HK-2 (cell line): ENCODE data around the gene ABHD14A.
"Not testable (repeated sequence)": the region's sequence is repeated elsewhere in the genome, so short reads cannot be mapped to it uniquely, and the experiment has no call there.

Source experiments
- DNase-seq: peaks from one replicate; pipeline ENCODE4 v3.0.0-alpha.2; 2018; ENCODE audit not compliant: unreplicated experiment

The ABHD14A gene

GRCh38 chr3:51974963-51975851, at the start of gene ABHD14A:
Gene ABHD14A (plus strand): TSS chr3:51975064. CDS start chr3:51975136, 72 bp downstream.
- no peak for DNase-seq

DNA sequence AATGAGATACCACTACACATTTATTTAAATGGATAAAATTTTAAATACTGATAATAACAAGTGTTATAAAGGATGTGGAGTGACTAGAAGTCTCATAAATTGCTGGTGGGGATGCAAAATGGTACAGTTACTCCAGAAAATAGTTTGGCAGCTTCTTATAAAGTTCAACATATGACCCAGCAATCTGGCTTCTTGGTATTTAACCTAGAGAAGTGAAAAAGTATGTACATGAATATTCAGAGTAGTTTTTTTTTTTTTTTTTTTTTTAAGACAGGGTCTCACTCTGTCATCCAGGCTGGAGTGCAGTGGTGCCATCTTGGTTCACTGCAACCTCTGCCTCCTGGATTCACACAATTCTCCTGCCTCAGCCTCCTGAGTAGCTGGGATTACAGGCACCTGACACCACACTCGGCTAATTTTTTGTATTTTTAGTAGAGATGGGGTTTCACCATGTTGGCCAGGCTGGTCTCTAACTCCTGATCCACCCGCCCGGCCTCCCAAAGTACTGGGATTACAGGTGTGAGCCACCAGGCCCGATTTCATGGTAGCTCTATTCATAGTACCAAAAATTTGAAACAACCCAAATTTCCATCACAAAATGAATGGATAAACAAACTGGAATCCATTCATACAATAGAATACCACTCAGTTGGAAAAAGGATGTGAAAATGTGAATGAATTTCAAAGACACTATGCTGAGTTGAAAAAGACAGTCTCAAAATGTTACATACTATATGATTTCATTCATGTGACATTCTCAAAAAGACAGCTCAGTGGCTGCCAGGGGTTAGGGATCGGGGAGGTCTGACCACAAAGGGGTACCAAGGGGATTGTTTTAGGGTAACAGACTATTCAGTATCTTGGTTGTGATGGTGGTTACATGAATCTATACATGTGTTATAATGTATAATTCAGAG, 47.5 kb upstream of the ABHD14A start:
- no peak for DNase-seq

GRCh38 chr3:51928438-51928837, 46.4 kb upstream of the ABHD14A start:
- no peak for DNase-seq

DNA sequence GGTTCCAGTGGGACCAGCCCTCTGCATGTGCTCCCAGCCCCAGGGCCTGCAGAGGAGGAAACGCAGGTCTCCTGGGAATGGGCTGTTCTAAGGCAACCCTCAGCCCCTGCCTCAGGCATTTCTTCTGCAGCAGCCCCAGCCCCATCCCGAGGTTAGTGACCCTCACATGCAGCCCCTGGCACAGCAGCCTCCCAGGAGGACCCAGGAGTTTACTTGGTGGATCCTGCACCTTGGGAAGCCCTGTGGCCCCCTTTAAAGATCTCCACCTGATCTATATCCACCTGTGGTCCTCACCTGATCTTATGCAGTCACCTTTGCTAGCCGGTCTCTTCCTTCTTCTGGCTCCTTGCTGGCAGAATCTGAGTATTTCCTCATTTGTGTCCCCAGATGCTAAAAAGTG, 45.9 kb upstream of the ABHD14A start:
- not testable (repeated sequence) for DNase-seq

- DNase-seq = no peak
Observed at GRCh38 chr3:51929420-51930003, 45.4 kb upstream of the ABHD14A start.

DNA sequence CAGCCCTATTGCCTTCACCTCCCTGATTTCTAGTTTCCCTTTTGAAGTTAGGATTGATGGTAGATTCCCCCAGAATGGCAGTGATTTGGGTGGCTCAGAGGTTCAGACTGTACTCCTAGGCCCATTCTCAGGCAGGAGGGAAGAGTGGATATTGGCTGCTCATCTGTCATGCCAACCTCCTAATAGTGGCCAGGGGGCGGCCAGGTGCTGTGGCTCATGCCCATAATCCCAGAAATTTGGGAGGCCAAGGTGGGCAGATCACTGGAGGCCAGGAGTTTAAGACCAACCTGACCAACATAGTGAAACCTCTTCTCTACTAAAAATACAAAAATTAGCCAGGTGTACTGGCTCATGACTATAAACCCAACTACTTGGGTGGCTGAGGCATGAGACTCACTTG, 44.4 kb upstream of the ABHD14A start:
- no peak for DNase-seq

DNA sequence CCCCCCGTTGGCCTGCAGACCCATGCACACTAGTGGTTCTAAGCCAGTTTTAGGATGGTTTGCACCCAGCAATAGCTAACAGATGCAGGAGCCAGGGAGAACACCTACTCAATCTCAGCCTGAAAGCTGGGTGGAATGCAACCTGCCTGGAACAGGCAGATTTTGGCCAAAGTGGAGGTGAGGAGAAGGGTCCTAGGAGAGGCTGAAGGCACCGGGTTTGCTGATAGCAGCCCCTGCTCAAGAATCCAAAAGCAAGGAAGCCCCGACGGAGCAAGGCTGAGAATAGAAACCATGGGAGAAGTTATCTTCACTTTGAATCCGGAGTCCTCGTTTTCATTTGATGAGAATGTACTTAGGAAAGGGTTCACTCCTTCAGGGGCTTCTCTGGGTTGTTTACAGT, 43.1 kb upstream of the ABHD14A start:
- DNase-seq = no peak

- no peak for DNase-seq
Observed at GRCh38 chr3:51932471-51933370, 42.1 kb upstream of the ABHD14A start.

DNA sequence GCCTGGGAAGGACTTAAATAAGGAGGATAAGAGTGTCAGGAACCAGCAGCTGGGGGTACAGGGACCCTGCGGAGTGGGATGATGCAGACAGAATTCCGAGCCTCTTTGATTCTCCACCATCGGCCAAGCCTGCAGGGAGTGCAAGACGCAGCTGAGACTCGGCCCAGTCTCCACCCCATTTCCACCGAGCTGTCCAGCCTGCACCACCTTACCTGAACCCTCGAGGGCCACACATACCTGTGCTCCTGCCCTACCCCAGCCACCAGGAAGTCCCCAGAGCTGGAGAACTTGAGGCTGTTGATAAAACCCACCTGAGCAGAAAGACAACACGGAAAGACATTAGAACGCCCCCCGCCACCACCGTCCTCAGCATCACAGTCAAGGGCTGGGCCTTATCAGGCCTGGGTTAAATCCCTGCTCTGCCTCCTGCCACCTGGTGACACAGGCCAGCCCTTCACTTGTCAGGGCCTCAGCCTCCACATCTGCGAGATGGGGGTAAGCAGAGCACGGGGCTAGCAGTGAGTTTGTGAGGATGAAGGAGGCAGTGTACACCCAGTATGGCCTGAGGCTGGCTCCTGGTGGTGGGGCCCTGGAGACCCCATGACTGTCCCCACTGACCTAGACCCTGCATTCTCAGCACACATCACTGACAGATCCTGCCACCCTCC, 41.3 kb upstream of the ABHD14A start:
- no peak for DNase-seq

DNA sequence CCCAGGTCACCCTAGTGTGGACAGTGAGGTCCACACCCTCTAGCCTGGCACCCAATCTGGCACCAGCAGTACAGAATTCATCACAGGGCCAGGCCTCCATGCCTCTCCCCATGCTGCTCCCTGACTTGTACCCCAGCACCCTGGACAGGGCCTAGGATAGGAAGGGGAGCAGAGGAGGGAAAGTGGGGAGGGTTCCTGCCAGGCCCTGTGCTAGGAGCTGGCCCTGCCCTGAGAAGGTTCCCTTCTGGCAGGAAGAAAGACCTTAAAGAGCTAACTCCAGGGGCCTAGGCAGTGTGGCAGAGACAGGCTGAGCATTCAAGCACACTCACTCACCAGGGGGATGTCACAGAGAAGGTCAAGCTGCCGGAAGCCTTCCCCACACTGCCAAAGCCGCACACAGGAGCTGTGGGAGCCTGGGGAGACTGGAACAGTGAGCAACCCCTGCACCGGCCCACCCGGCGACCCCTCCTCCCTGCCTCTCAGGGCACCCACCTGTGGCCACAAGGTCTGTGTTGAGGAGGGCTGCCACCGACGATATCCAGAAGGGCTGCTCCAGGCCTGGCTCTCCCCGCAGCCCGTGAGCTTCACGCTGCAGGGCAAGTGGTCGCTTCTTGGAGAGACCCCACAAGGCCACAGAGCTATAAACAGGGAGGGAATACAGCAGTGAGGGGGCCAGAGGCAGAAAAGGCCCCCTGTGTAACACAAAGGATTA, 40.6 kb upstream of the ABHD14A start:
- no peak for DNase-seq

DNA sequence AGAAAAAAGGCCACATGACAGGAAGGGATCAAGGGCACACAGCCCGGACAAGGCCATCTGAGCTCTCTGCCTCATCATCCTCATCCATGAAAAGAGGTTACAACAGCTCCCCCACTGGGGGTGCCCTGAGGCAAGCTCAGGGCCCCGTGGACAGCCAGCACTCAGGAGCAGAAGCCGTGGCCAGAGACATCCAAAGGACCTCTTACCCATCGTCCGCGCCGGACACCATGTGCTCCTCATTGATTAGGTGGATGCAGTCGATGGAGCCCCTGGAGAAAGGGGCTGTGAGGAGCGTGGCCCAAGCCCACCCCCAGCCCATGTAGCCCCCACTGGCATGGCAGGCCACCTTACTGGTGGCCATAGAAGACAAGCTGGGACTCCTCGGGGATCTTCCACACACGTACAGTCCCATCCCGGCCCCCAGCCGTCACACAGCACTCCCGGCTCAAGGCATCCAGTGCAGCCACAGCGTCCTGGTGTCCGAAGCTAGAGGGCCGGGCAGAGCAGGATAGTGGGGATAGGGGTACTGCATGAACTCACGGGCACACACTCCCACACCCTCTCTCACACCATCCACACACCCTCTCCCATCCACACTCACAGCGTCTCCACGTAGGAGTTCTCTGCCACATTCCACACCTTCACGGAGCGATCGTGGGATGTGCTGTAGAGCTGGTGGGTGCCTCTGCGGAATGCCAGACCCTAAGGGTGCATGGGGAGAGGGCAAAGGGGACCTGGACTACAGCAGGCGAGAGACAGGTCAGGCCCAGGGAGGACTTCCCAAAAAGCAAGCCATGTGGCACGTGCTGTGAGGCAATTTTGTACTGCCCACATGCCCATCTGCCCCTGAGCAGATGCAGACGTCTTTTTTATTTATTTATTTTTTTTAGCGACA, 39.6 kb upstream of the ABHD14A start:
- no peak for DNase-seq

DNA sequence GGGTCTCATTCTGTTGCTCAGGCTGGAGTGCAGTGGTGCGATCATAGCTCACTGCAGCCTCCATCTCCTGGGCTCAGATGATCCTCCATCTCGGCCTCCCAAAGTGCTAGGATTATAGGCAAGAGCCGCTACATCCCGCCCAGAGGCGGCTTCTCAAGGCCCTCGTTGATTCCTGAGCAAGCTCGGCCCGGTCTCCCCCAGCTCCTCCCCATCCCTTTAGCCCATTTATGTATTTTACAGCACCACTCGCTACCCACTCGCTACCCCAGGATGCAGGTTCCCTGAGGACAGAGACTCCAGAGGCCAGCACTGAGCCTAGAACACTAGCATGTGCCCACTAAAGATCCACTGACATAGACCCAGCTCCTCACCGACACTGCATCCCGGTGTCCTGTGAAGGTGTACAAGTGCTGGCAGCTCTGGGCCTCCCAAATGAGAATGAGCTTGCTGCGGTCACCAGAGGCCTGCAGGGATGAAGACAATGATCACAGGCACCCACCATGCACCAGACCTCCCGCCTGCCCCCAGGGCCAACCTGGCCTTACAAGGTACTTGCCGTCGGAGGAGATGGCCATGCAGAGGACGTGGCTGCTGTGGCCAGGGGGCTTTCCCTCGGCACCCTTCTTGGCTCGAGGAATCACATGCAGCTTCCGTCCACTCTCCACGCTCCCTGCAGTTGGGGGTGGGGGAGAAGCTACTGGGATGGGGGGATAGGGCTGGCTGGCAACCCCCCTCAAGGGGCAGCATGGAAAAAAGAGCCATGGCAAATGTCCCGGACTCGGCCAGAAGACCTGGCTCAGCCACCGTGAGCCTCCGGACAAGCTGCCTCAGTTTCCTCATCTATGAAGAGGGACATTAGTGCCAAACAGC, 38.7 kb upstream of the ABHD14A start:
- DNase-seq = no peak

DNA sequence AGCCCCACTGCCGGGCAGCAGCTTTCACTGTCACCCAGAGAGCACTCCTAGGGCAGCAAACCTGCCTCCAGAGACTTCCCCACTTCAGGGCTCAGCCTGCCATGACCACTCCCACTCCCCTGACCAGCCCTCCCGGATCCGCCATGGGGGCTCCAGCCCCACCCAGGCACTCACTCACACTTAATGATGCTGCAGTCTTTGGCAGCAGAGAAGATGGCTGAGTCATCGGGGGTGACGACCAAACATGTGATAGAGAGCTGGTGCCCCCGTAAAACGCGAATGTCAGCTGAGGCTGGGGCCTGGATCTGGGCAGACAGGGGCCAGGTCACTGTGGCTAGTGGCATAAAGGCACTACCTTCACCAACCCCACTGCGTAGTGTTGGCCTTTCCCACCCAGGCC, 37.9 kb upstream of the ABHD14A start:
- no peak for DNase-seq

GRCh38 chr3:51937611-51938450, 37.0 kb upstream of the ABHD14A start:
- DNase-seq = no peak

- DNase-seq = no peak
Observed at GRCh38 chr3:51938780-51939425, 36.0 kb upstream of the ABHD14A start.

DNA sequence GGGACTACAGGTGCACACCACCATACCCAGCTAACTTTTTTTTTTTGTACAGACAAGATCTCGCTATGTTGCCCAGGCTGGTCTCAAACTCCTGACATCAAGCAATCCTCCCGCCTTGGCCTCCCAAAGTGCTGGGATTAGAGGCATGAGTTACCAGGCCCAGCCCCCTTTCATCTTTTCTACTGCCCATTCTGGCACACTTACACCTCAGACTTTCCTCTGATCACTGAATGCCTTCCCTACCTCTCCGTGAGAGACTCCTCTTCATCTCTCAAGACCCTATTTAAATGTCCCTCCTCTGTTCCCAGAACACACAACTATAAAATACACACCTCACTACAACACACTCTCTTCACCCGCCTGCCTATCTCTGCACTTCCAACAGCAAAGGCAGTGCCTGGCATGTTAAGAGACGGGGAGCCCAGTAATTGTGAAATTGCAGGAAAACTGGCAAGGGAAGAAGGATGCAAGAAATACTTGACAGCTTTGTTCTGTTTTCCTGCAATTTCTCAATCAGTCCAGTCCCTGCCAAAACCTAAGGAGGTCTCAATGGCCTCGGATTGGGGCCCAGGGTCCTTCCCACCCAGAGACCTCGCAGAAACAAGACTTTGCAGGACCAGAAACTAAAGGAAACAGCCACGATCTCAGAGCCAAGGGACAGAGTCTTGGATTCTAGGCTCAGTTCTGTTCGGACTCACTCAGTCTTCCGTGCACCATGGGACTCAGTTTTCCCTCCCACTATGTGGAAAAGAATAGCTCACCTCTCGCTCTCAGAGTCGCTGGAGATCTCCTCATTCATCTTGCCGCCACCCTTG, 34.0 kb upstream of the ABHD14A start:
- no peak for DNase-seq
